Right lobe of liver (tissue), 6 donors: Measurements from ENCODE around the gene ZRANB3. TPM values are rescaled to one million over a fixed set of nuclear protein-coding genes. Genes with fewer than 3 reads are reported as not detected.

Experiments used
- ATAC-seq, 4 donors: fragments of 200-7000 bp; cut with Tn5 transposase; one replicate each; pipeline ENCODE4 v1.9.1; 2020; ENCODE audit warnings: mild to moderate bottlenecking in 4 of 4, moderate library complexity in 4 of 4
- DNase-seq, 3 donors: peaks; one replicate each; pipeline ENCODE4 v3.0.0-alpha.2; 2020
- H3K27ac ChIP-seq, 3 donors: fragments of 200-600 bp; one replicate each; pipeline ENCODE4 v1.8.0; 2022
- H3K27me3 ChIP-seq, 2 donors: fragments of 200-600 bp; one replicate each; pipeline ENCODE4 v1.8.0; 2022
- H3K36me3 ChIP-seq, 4 donors: fragments of 200-600 bp; sonication (generic) in 1 of 4; one replicate each; pipeline versions ENCODE4 v1.5.1 to v1.8.0; 2017 to 2022; ENCODE audit warnings: control low read depth in 1 of 4
- H3K4me1 ChIP-seq, 4 donors: fragments of 200-600 bp; sonication (generic) in 1 of 4; one replicate each; pipeline versions ENCODE4 v1.5.1 to v1.8.0; 2017 to 2022; ENCODE audit warnings: control low read depth in 1 of 4
- H3K4me3 ChIP-seq, 3 donors: fragments of 200-600 bp; one replicate each; pipeline ENCODE4 v1.8.0; 2022
- H3K9me3 ChIP-seq, 4 donors: fragments of 200-600 bp; sonication (generic) in 1 of 4; one replicate each; pipeline versions ENCODE4 v1.5.1 to v1.8.0; 2017 to 2022; ENCODE audit warnings: control low read depth in 1 of 4
- CTCF ChIP-seq, 4 donors: fragments of 200-600 bp in 3 of 4; fragments of 450-650 bp in 1 of 4; IDR thresholded peaks; one replicate each; pipeline versions ENCODE4 v1.5.1 to v1.8.0; 2016 to 2022; ENCODE audit warnings: antibody characterized with exemption in 4 of 4, mild to moderate bottlenecking in 2 of 4
- POLR2A ChIP-seq: fragments of 450-650 bp; IDR thresholded peaks from one replicate; pipeline ENCODE4 v1.6.1; 2017; ENCODE audit warnings: antibody characterized with exemption, mild to moderate bottlenecking
- WGBS: methylation state at CpG from one replicate; pipeline ENCODE4 v1.1.6; 2018; ENCODE audit warnings: low coverage, low lambda C conversion rate; ENCODE audit not compliant: insufficient coverage; ENCODE audit errors: missing lambda C conversion rate; 5-methylcytosine and 5-hydroxymethylcytosine counted together
- intact Hi-C, 2 donors: fragments of 100-400 bp; cut with DNase I; formaldehyde crosslinking; loops; one replicate each; pipeline versions ENCODE4 v1.11.2 to v1.14.1; 2022
- total RNA-seq, 6 experiments: library from RNA; depleted of rRNA in 2 of 6; stranded (reverse); fragments of >200 nt in 2 of 6; fragmentation: NEBNext Ultra II Directional in 3 of 6; extraction: Animal tissue kit (Norgen Biotek cat#: 25700) in 3 of 6; gene quantifications; one replicate each; pipeline versions ENCODE4 v1.1.0 to v1.2.4, GENCODE V29; 2016 to 2023
- donor health status: DM: no; HTN: yes; CAD: no.
- donor health status: DM: no; HTN: no; CAD: no.
- donor health status: DM: no; HTN: no; CAD: no.
- donor health status: DM: no; HTN: yes; CAD: no.
- donor health status: DM: no; HTN: yes; CAD: no.

Gene ZRANB3
- total RNA-seq, 6 experiments from 2014 or later, result 3.3 to 5.6 (median 4.0) TPM

- no peaks in the 10 kb centered on the region for H3K36me3 ChIP-seq
- peaks cover 0 to 17% (median 7%) of the 10 kb centered on the region in 4 donors for H3K4me1 ChIP-seq
- intact Hi-C loops, result no loop called here
- WGBS, result 95% methylated on average over 3 of the region's 3 CpGs
- no peaks in the 10 kb centered on the region for H3K27me3 ChIP-seq
- H3K9me3 ChIP-seq, result no peaks in the 10 kb centered on the region
- no peak for ATAC-seq
- H3K4me3 ChIP-seq, result no peak overlapping the region
- TF ChIP-seq POLR2A (no peak), CTCF (IDR thresholded peaks at IDR 0.05) (no peak)
- H3K27ac ChIP-seq, result no peak overlapping the region
- no peak for DNase-seq
Observed at GRCh38 chr2:135095591-135095990, 435.4 kb downstream of the ZRANB3 start.

- H3K27ac ChIP-seq, result no peak overlapping the region
- H3K27me3 ChIP-seq, result no peaks in the 10 kb centered on the region
- H3K9me3 ChIP-seq, result no peaks in the 10 kb centered on the region
- 84% methylated on average over 2 of the region's 2 CpGs for WGBS
- no peak for DNase-seq
- no peak for ATAC-seq
- H3K4me3 ChIP-seq, result no peak overlapping the region
- intact Hi-C loops, result no loop called here
- H3K36me3 ChIP-seq, result no peaks in the 10 kb centered on the region
- H3K4me1 ChIP-seq, result peaks cover 0 to 19% (median 8%) of the 10 kb centered on the region in 4 donors
- TF ChIP-seq POLR2A (no peak), CTCF (IDR thresholded peaks at IDR 0.05) (no peak)
Observed at GRCh38 chr2:135094508-135094907, 436.5 kb downstream of the ZRANB3 start.

GRCh38 chr2:135093670-135094330, 437.2 kb downstream of the ZRANB3 start:
- TF ChIP-seq CTCF (IDR thresholded peaks at IDR 0.05) (no peak), POLR2A (no peak)
- ATAC-seq (peak in 1 of 4 donors; percentile 29), DNase-seq (no peak)
- Histone ChIP-seq H3K27me3 (no peaks in the 10 kb centered on the region), H3K36me3 (no peaks in the 10 kb centered on the region), H3K4me1 (peaks cover 0 to 19% (median 8%) of the 10 kb centered on the region in 4 donors), H3K4me3 (no peak overlapping the region), H3K9me3 (no peaks in the 10 kb centered on the region), H3K27ac (no peak overlapping the region)
- intact Hi-C loops, result no loop called here
- 89% methylated on average over 3 of the region's 3 CpGs for WGBS

GRCh38 chr2:135093193-135093592, 437.8 kb downstream of the ZRANB3 start:
- no peak overlapping the region for H3K27ac ChIP-seq
- ATAC-seq, result no peak

More at GRCh38 chr2:135093193-135093592, 437.8 kb downstream of the ZRANB3 start:
- intact Hi-C loops, result no loop called here
- Histone ChIP-seq H3K4me1 (peaks cover 0 to 19% (median 8%) of the 10 kb centered on the region in 4 donors), H3K4me3 (no peak overlapping the region), H3K27me3 (no peaks in the 10 kb centered on the region), H3K9me3 (no peaks in the 10 kb centered on the region), H3K36me3 (no peaks in the 10 kb centered on the region)
- no peak for TF ChIP-seq POLR2A
- TF ChIP-seq CTCF (IDR thresholded peaks at IDR 0.05), result no peak
- no peak for DNase-seq
